GM12878 (cell line): ENCODE measurements around the gene MAP4K2. TPM values are rescaled to one million over a fixed set of nuclear protein-coding genes. Genes with fewer than 3 reads are reported as not detected.

Source experiments
- ATAC-seq: fragments of 200-7000 bp; cut with Tn5 transposase; 3 replicates; pipeline ENCODE4 v1.9.1; 2020; ENCODE audit warnings: mild to moderate bottlenecking, moderate library complexity
- BruUV-seq: library from RNA; stranded (reverse); fragments of 400-500 nt; replicated peaks from 2 replicates; lab custom pipeline; 2021; lab: Mats Ljungman, UMichigan
- CTCF ChIA-PET: fragments of 300-600 bp; sonication (Branson Sonifier 250); formaldehyde crosslinking; extraction: SDS; loops from one replicate; lab custom pipeline; 2021; ENCODE audit warnings: inconsistent platforms; lab: Yijun Ruan, JAX
- POLR2A ChIA-PET: fragments of 350-600 bp; formaldehyde crosslinking; extraction: SDS; loops from one replicate; lab custom pipeline; 2021; ENCODE audit warnings: inconsistent platforms; lab: Charles Lee
- RAD21 ChIA-PET: fragments of 300-600 bp; sonication (Branson Sonifier 250); formaldehyde crosslinking; loops from one replicate; lab custom pipeline; 2023; ENCODE audit warnings: antibody characterized with exemption; ENCODE audit not compliant: unreplicated experiment; lab: Charles Lee
- SMC1A ChIA-PET: fragments of 300-600 bp; sonication (Branson Sonifier 250); formaldehyde crosslinking; loops from one replicate; lab custom pipeline; 2023; ENCODE audit not compliant: unreplicated experiment, uncharacterized antibody; lab: Charles Lee
- DNase-seq: peaks from one replicate; pipeline ENCODE4 v3.0.0-alpha.2; 2011; ENCODE audit warnings: low read depth, low spot score
- FAIRE-seq: peaks from 3 replicates; lab custom pipeline; 2011; peaks lifted over from hg19 to GRCh38; lab: Jason Lieb, UNC
- H2AFZ ChIP-seq: 2 replicates; pipeline ENCODE4 v1.6.0; 2011; ENCODE audit warnings: low read depth, low read length, control low read depth; ENCODE audit not compliant: control insufficient read depth
- H3K27ac ChIP-seq: 2 replicates; pipeline ENCODE4 v1.5.1; 2011; ENCODE audit warnings: control low read depth; ENCODE audit not compliant: control insufficient read depth, insufficient read depth
- H3K27me3 ChIP-seq, 2 experiments: replicated peaks in 1 of 2; 2 replicates each; pipeline versions ENCODE4 v1.6.0 to v1.6.1; 2011; ENCODE audit warnings: low read length in 1 of 2; ENCODE audit not compliant: control insufficient read depth in 2 of 2, insufficient read depth in 2 of 2
- H3K36me3 ChIP-seq, 2 experiments: 2 replicates each; pipeline ENCODE4 v1.5.1; 2011; ENCODE audit warnings: low read length in 1 of 2; ENCODE audit not compliant: control insufficient read depth in 2 of 2, insufficient read depth in 2 of 2
- H3K4me1 ChIP-seq: 2 replicates; pipeline ENCODE4 v1.6.1; 2011; ENCODE audit warnings: mild to moderate bottlenecking, low read length, moderate library complexity, mixed read lengths; ENCODE audit not compliant: control insufficient read depth, insufficient read depth
- H3K4me2 ChIP-seq: 2 replicates; pipeline ENCODE4 v1.6.0; 2011; ENCODE audit warnings: control low read depth; ENCODE audit not compliant: control insufficient read depth, insufficient read depth
- H3K4me3 ChIP-seq: fragments of 200-600 bp; sonication (generic); 2 replicates; pipeline ENCODE4 v1.5.1; 2016
- H3K79me2 ChIP-seq: 2 replicates; pipeline ENCODE4 v1.6.0; 2011; ENCODE audit warnings: low read length; ENCODE audit not compliant: control insufficient read depth, insufficient read depth
- H3K9ac ChIP-seq: 2 replicates; pipeline ENCODE4 v1.8.0; 2011; ENCODE audit warnings: low read length, control low read depth, mixed read lengths; ENCODE audit not compliant: control insufficient read depth, insufficient read depth
- H3K9me3 ChIP-seq: replicated peaks from 3 replicates; pipeline ENCODE4 v1.5.1; 2011; ENCODE audit warnings: mild to moderate bottlenecking, low read length; ENCODE audit not compliant: control insufficient read depth, insufficient read depth
- H4K20me1 ChIP-seq: 2 replicates; pipeline ENCODE4 v1.6.0; 2011; ENCODE audit not compliant: control insufficient read depth, insufficient read depth
- IKZF1 ChIP-seq: fragments of 450-650 bp; conservative IDR thresholded peaks from 2 replicates; pipeline ENCODE4 v1.6.1; 2017; ENCODE audit warnings: antibody characterized with exemption, mild to moderate bottlenecking
- MTA2 ChIP-seq: fragments of 450-650 bp; IDR thresholded peaks from 2 replicates; pipeline ENCODE4 v1.6.1; 2016; ENCODE audit warnings: low read depth, mild to moderate bottlenecking, moderate library complexity
- NFYB ChIP-seq: IDR thresholded peaks from 2 replicates; pipeline ENCODE4 v1.6.1; 2011; ENCODE audit warnings: low read depth, mild to moderate bottlenecking, low read length, improper control_type of control experiment, moderate library complexity; ENCODE audit not compliant: insufficient read depth
- PAX5 ChIP-seq: IDR thresholded peaks from 2 replicates; pipeline ENCODE4 v1.6.1; 2011; ENCODE audit warnings: low read depth, low read length, borderline replicate concordance
- PML ChIP-seq: IDR thresholded peaks from 2 replicates; pipeline ENCODE4 v1.6.1; 2012; ENCODE audit warnings: low read length, inconsistent platforms
- SIN3A ChIP-seq: IDR thresholded peaks from 2 replicates; pipeline ENCODE4 v1.6.1; 2012; ENCODE audit warnings: low read depth, low read length, improper control_type of control experiment
- SMAD1 ChIP-seq: fragments of 450-650 bp; IDR thresholded peaks from 2 replicates; pipeline ENCODE4 v1.6.1; 2018; ENCODE audit warnings: mild to moderate bottlenecking, low read depth; ENCODE audit not compliant: partially characterized antibody
- SMAD5 ChIP-seq: IDR thresholded peaks from 2 replicates; pipeline ENCODE4 v1.6.1; 2016; ENCODE audit warnings: antibody characterized with exemption, low read depth
- ZNF24 ChIP-seq: fragments of 450-650 bp; IDR thresholded peaks from 2 replicates; pipeline ENCODE4 v1.6.1; 2017; ENCODE audit warnings: antibody characterized with exemption, mild to moderate bottlenecking
- WGBS: methylation state at CpG from one replicate; pipeline ENCODE4 v1.1.6; 2016; ENCODE audit warnings: low lambda C conversion rate; ENCODE audit not compliant: insufficient replicate concordance, insufficient coverage; ENCODE audit errors: missing lambda C conversion rate; 5-methylcytosine and 5-hydroxymethylcytosine counted together
- in situ Hi-C: fragments of 300-500 bp; cut with MboI; formaldehyde crosslinking; loops from 9 replicates; pipeline ENCODE4 v1.14.3; 2018; ENCODE audit warnings: mixed read lengths
- intact Hi-C: fragments of 100-400 bp; cut with micrococcal nuclease; formaldehyde crosslinking; loops from one replicate; pipeline ENCODE4 v1.14.2; 2022; ENCODE audit not compliant: unreplicated experiment
- polyA plus RNA-seq, 11 experiments: library from polyadenylated mRNA; depleted of rRNA in 4 of 11; unstranded in 6 of 11; stranded (reverse) in 5 of 11; fragments of >200 nt; fragmentation: Nextera tagmentation in 4 of 11; fragmentation: Illumina TruSeq in 1 of 11; extraction: Ambion mirVana in 4 of 11; extraction: Trizol in 1 of 11; gene quantifications; 1 replicate in 1 of 11; 2 replicates in 10 of 11; pipeline versions ENCODE4 v1.2.1 to v1.2.3, GENCODE V29; 2011 to 2016; ENCODE audit warnings: inconsistent platforms in 2 of 11, missing spikeins in 2 of 11, low read depth in 1 of 11
- total RNA-seq, 4 experiments: library from RNA; depleted of rRNA in 3 of 4; stranded (reverse); fragments of >200 nt in 3 of 4; fragmentation: Illumina TruSeq in 1 of 4; extraction: Trizol in 1 of 4; gene quantifications; 2 replicates each; pipeline versions ENCODE4 v1.2.1 to v1.2.3, GENCODE V29; 2013 to 2021
- TF ChIP-seq, protein P1 (sequence below): IDR thresholded peaks from 2 replicates; pipeline ENCODE4 v1.6.1; 2012; ENCODE audit warnings: mild to moderate bottlenecking, low read depth, low read length
- TF ChIP-seq, protein P2 (sequence below): fragments of 450-650 bp; formaldehyde crosslinking; IDR thresholded peaks from 2 replicates; pipeline ENCODE4 v1.4.0; 2020; ENCODE audit warnings: mild to moderate bottlenecking, moderate library complexity

The MAP4K2 gene
- total and polyA plus RNA-seq, 10 of the 15 experiments (the other 5 are each of a cell fraction or from before 2014, with no cell fraction given), result 0.98 to 78.1 (median 48.9) TPM

DNA sequence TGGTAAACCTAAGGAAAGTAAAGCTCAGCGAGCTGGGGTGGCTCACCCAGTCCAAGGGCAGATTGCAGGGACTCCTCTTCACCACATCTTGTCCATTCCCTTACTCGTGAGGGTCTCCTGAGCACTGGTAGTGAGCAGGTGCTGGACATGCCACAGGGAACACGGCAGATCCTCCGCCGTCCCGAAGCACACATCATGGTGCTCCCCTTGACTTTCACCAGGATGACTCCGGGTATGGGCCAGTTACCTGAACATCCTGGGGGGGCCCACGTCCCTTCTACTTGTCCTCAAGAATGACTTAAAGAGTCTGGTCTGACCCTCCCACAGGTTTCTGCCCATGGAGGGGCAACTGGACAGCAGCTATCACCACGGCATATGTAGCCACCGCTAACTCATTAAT is 16.7 kb downstream of the MAP4K2 start (continued):
- TF ChIP-seq, protein P1, sequence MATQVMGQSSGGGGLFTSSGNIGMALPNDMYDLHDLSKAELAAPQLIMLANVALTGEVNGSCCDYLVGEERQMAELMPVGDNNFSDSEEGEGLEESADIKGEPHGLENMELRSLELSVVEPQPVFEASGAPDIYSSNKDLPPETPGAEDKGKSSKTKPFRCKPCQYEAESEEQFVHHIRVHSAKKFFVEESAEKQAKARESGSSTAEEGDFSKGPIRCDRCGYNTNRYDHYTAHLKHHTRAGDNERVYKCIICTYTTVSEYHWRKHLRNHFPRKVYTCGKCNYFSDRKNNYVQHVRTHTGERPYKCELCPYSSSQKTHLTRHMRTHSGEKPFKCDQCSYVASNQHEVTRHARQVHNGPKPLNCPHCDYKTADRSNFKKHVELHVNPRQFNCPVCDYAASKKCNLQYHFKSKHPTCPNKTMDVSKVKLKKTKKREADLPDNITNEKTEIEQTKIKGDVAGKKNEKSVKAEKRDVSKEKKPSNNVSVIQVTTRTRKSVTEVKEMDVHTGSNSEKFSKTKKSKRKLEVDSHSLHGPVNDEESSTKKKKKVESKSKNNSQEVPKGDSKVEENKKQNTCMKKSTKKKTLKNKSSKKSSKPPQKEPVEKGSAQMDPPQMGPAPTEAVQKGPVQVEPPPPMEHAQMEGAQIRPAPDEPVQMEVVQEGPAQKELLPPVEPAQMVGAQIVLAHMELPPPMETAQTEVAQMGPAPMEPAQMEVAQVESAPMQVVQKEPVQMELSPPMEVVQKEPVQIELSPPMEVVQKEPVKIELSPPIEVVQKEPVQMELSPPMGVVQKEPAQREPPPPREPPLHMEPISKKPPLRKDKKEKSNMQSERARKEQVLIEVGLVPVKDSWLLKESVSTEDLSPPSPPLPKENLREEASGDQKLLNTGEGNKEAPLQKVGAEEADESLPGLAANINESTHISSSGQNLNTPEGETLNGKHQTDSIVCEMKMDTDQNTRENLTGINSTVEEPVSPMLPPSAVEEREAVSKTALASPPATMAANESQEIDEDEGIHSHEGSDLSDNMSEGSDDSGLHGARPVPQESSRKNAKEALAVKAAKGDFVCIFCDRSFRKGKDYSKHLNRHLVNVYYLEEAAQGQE, result no peak
- TF ChIP-seq, all 136 proteins: peak for 0

GRCh38 chr11:64784813-64785581 is 18.0 kb downstream of the MAP4K2 start:
- H3K4me2 ChIP-seq, result no peak overlapping the region
- ChIA-PET CTCF (interaction anchor here (0.6 to 5.2 kb wide), 11 partner anchors 8 to 96 kb away, joined by 3 to 41 read pairs (median 4); partner anchors contain the start of genes CDC42BPG, MAP4K2 and RASGRP2), POLR2A (interaction anchor here (0.5 to 1.4 kb wide), 6 partner anchors 13 to 446 kb away, joined by 3 to 6 read pairs (median 4); partner anchors contain the start of genes FAU and MRPL49), RAD21 (interaction anchor here (1.1 kb wide), 2 partner anchors 17 to 51 kb away, joined by 3 to 5 read pairs; partner anchors contain the start of gene MAP4K2), SMC1A (interaction anchor here (0.6 to 1.8 kb wide), 7 partner anchors 9 to 183 kb away, joined by 3 to 9 read pairs (median 3); partner anchors contain the start of gene CDC42BPG)
- H3K9me3 ChIP-seq, result no peaks in the 10 kb centered on the region
- in situ Hi-C loops (no loop called here), intact Hi-C loops (no loop called here)
- H2AFZ ChIP-seq, result no peak overlapping the region
- peaks cover 13% of the 10 kb centered on the region for H3K4me1 ChIP-seq
- DNase-seq (no peak), ATAC-seq (no peak), FAIRE-seq (no peak)
- TF ChIP-seq MTA2 (no peak), SMAD5 (no peak), ZNF24 (no peak), IKZF1 (no peak), PML (no peak), SIN3A (no peak), SMAD1 (no peak), PAX5 (no peak), NFYB (no peak)
- TF ChIP-seq, protein P2, sequence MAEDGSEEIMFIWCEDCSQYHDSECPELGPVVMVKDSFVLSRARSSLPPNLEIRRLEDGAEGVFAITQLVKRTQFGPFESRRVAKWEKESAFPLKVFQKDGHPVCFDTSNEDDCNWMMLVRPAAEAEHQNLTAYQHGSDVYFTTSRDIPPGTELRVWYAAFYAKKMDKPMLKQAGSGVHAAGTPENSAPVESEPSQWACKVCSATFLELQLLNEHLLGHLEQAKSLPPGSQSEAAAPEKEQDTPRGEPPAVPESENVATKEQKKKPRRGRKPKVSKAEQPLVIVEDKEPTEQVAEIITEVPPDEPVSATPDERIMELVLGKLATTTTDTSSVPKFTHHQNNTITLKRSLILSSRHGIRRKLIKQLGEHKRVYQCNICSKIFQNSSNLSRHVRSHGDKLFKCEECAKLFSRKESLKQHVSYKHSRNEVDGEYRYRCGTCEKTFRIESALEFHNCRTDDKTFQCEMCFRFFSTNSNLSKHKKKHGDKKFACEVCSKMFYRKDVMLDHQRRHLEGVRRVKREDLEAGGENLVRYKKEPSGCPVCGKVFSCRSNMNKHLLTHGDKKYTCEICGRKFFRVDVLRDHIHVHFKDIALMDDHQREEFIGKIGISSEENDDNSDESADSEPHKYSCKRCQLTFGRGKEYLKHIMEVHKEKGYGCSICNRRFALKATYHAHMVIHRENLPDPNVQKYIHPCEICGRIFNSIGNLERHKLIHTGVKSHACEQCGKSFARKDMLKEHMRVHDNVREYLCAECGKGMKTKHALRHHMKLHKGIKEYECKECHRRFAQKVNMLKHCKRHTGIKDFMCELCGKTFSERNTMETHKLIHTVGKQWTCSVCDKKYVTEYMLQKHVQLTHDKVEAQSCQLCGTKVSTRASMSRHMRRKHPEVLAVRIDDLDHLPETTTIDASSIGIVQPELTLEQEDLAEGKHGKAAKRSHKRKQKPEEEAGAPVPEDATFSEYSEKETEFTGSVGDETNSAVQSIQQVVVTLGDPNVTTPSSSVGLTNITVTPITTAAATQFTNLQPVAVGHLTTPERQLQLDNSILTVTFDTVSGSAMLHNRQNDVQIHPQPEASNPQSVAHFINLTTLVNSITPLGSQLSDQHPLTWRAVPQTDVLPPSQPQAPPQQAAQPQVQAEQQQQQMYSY (CRISPR knock-in tag), result no peak
- H3K4me3 ChIP-seq, result no peak overlapping the region
- no peak overlapping the region for H3K9ac ChIP-seq
- H3K79me2 ChIP-seq, result no peaks in the 10 kb centered on the region
- no peaks in the 10 kb centered on the region for H4K20me1 ChIP-seq
- H3K36me3 ChIP-seq, result peaks cover 3 to 9% of the 10 kb centered on the region in 2 experiments; a peak in 3 of 4 replicates
- no peak overlapping the region for H3K27ac ChIP-seq
- WGBS, result 95% methylated on average over 11 of the region's 12 CpGs
- H3K27me3 ChIP-seq, result no peaks in the 10 kb centered on the region
- BruUV-seq, result no TSS peak
